GM12872 (cell line): ENCODE results near the gene MTG2.

Source experiments
- CTCF ChIP-seq: IDR thresholded peaks from 3 replicates; pipeline ENCODE4 v1.5.1; 2011; ENCODE audit warnings: low read depth, mild to moderate bottlenecking, low read length, moderate library complexity; ENCODE audit not compliant: insufficient read depth

Gene MTG2

GRCh38 chr20:62165762-62166399 is 16.9 kb upstream of the MTG2 start:
- TF ChIP-seq CTCF, result no peak

GRCh38 chr20:62167474-62167873 is 15.4 kb upstream of the MTG2 start:
- TF ChIP-seq CTCF, result no peak

GRCh38 chr20:62168061-62168460 is 14.8 kb upstream of the MTG2 start:
- no peak for TF ChIP-seq CTCF

- TF ChIP-seq CTCF, result no peak
Observed at GRCh38 chr20:62168890-62169435, 13.9 kb upstream of the MTG2 start.

- TF ChIP-seq CTCF, result no peak
Observed at GRCh38 chr20:62170536-62170935, 12.3 kb upstream of the MTG2 start.

- no peak for TF ChIP-seq CTCF
Observed at GRCh38 chr20:62171245-62171644, 11.6 kb upstream of the MTG2 start.

- no peak for TF ChIP-seq CTCF
Observed at GRCh38 chr20:62172666-62173065, 10.2 kb upstream of the MTG2 start.
